Calu3 (cell line): ENCODE data around the gene WDR64. TPM values are rescaled to one million over a fixed set of nuclear protein-coding genes. Genes with fewer than 3 reads are reported as not detected.

Experiments used
- BruUV-seq: library from RNA; stranded (reverse); fragments of 400-500 nt; replicated peaks from 2 replicates; lab custom pipeline; 2021; lab: Mats Ljungman, UMichigan
- CTCF ChIA-PET: fragments of 300-600 bp; sonication (Branson Sonifier 250); formaldehyde crosslinking; loops from one replicate; lab custom pipeline; 2022; ENCODE audit warnings: antibody characterized with exemption; lab: Charles Lee
- DNase-seq: peaks from one replicate; pipeline ENCODE4 v3.0.0; 2022
- H3K27ac Mint-ChIP-seq: one replicate; pipeline ENCODE4 v1.8.0; 2022; ENCODE audit warnings: mixed read lengths; ENCODE audit not compliant: unreplicated experiment
- H3K27me3 Mint-ChIP-seq: one replicate; pipeline ENCODE4 v1.8.0; 2022; ENCODE audit warnings: mixed read lengths; ENCODE audit not compliant: unreplicated experiment
- H3K36me3 Mint-ChIP-seq: one replicate; pipeline ENCODE4 v1.8.0; 2022; ENCODE audit warnings: mild to moderate bottlenecking, moderate library complexity, mixed read lengths; ENCODE audit not compliant: insufficient read depth, unreplicated experiment
- H3K4me1 Mint-ChIP-seq: one replicate; pipeline ENCODE4 v1.8.0; 2022; ENCODE audit warnings: mild to moderate bottlenecking, low read depth, mixed read lengths; ENCODE audit not compliant: unreplicated experiment
- H3K4me3 Mint-ChIP-seq: one replicate; pipeline ENCODE4 v1.8.0; 2022; ENCODE audit warnings: mild to moderate bottlenecking, low read depth, moderate library complexity, mixed read lengths; ENCODE audit not compliant: unreplicated experiment
- H3K9me3 Mint-ChIP-seq: one replicate; pipeline ENCODE4 v1.8.0; 2022; ENCODE audit warnings: low read depth, mixed read lengths; ENCODE audit not compliant: unreplicated experiment
- CTCF ChIP-seq: fragments of 200-600 bp; IDR thresholded peaks from one replicate; pipeline ENCODE4 v1.8.0; 2022; ENCODE audit warnings: antibody characterized with exemption; ENCODE audit not compliant: unreplicated experiment
- intact Hi-C: fragments of 100-400 bp; cut with micrococcal nuclease; formaldehyde crosslinking; loops from one replicate; pipeline ENCODE4 v1.10.0; 2022; ENCODE audit not compliant: unreplicated experiment
- total RNA-seq: library from RNA; stranded (reverse); gene quantifications from 2 replicates; pipeline ENCODE4 v1.2.3, GENCODE V29; 2022

WDR64 gene
- total RNA-seq, 1 experiment from 2014 or later, result not detected

- CTCF ChIA-PET, result no interaction called here
Measured at GRCh38 chr1:241810769-241811405, 158.8 kb downstream of the WDR64 start.

GRCh38 chr1:241813768-241814320 lies 161.8 kb downstream of the WDR64 start:
- DNase-seq, result no peak
- Mint-ChIP-seq H3K4me3 (no peak overlapping the region), H3K36me3 (no peaks in the 10 kb centered on the region), H3K4me1 (peaks cover 15% of the 10 kb centered on the region), H3K27ac (no peak overlapping the region), H3K9me3 (no peaks in the 10 kb centered on the region), H3K27me3 (no peaks in the 10 kb centered on the region)
- no TSS peak for BruUV-seq
- CTCF ChIA-PET, result no interaction called here
- TF ChIP-seq CTCF, result no peak
- intact Hi-C loops, result no loop called here

More at GRCh38 chr1:241810769-241811405, 158.8 kb downstream of the WDR64 start:
- intact Hi-C loops, result no loop called here
- TF ChIP-seq CTCF, result no peak
- Mint-ChIP-seq H3K36me3 (no peaks in the 10 kb centered on the region), H3K4me1 (peaks cover 5% of the 10 kb centered on the region), H3K27me3 (no peaks in the 10 kb centered on the region), H3K27ac (no peak overlapping the region), H3K4me3 (no peak overlapping the region), H3K9me3 (no peaks in the 10 kb centered on the region)
- no TSS peak for BruUV-seq
- DNase-seq, result no peak

- intact Hi-C loops, result no loop called here
- Mint-ChIP-seq H3K27ac (no peak overlapping the region), H3K9me3 (no peaks in the 10 kb centered on the region), H3K4me3 (no peak overlapping the region), H3K4me1 (peaks cover 15% of the 10 kb centered on the region), H3K36me3 (no peaks in the 10 kb centered on the region), H3K27me3 (no peaks in the 10 kb centered on the region)
- DNase-seq, result no peak
- no TSS peak for BruUV-seq
- CTCF ChIA-PET, result no interaction called here
- no peak for TF ChIP-seq CTCF
Measured at GRCh38 chr1:241816008-241816407, 163.9 kb downstream of the WDR64 start.

GRCh38 chr1:241817331-241817792 lies 165.3 kb downstream of the WDR64 start:
- H3K9me3 Mint-ChIP-seq, result no peaks in the 10 kb centered on the region
- intact Hi-C loops, result no loop called here
- H3K4me1 Mint-ChIP-seq, result peaks cover 15% of the 10 kb centered on the region
- no peak overlapping the region for H3K4me3 Mint-ChIP-seq
- DNase-seq, result no peak
- no TSS peak for BruUV-seq
- no peaks in the 10 kb centered on the region for H3K27me3 Mint-ChIP-seq
- no peaks in the 10 kb centered on the region for H3K36me3 Mint-ChIP-seq
- TF ChIP-seq CTCF, result no peak
- H3K27ac Mint-ChIP-seq, result no peak overlapping the region
- CTCF ChIA-PET, result interaction anchor here (1.0 to 1.2 kb wide), 2 partner anchors 17 to 206 kb away, joined by 3 to 4 read pairs; no protein-coding TSS in a partner anchor
